ENCODE measurements around the gene RHBG.

- TF ChIP-seq CTCF (IDR thresholded peaks at IDR 0.05) = no peak
- no peak for TF ChIP-seq POLR2A (IDR thresholded peaks at IDR 0.05; ENCODE audit: low read depth)
- TF ChIP-seq POLR2AphosphoS5 (IDR thresholded peaks at IDR 0.05) = no peak
- no peak for TF ChIP-seq EP300 (IDR thresholded peaks at IDR 0.05)
Observed at GRCh38 chr1:156406251-156406650, 37.2 kb downstream of the RHBG start.
